Hematopoietic multipotent progenitor cell treated with erythropoietin and hydrocortisone succinate and interleukin-3 and kit ligand, for 17 days (in vitro differentiated cells): ENCODE measurements around the gene ANO1.

Experiments
- DNase-seq: peaks from one replicate; pipeline ENCODE4 v3.0.0-alpha.2; 2015; ENCODE audit warnings: low spot score

Gene ANO1

GRCh38 chr11:70115778-70116177 lies 37.7 kb downstream of the ANO1 start:
- DNase-seq = no peak

- no peak for DNase-seq
Measured at GRCh38 chr11:70116386-70117065, 38.4 kb downstream of the ANO1 start.

- no peak for DNase-seq
Measured at GRCh38 chr11:70117567-70118145, 39.5 kb downstream of the ANO1 start.

- DNase-seq = no peak
Measured at GRCh38 chr11:70118642-70119041, 40.5 kb downstream of the ANO1 start.

GRCh38 chr11:70119502-70119901 lies 41.4 kb downstream of the ANO1 start:
- no peak for DNase-seq

GRCh38 chr11:70120674-70121073 lies 42.6 kb downstream of the ANO1 start:
- no peak for DNase-seq

GRCh38 chr11:70122490-70123198 lies 44.5 kb downstream of the ANO1 start:
- no peak for DNase-seq

GRCh38 chr11:70123711-70124110 lies 45.6 kb downstream of the ANO1 start:
- DNase-seq = no peak

GRCh38 chr11:70124321-70125000 lies 46.3 kb downstream of the ANO1 start:
- DNase-seq = no peak

- DNase-seq = no peak
Measured at GRCh38 chr11:70126494-70126893, 48.4 kb downstream of the ANO1 start.

GRCh38 chr11:70127653-70128434 lies 49.7 kb downstream of the ANO1 start:
- DNase-seq = no peak

GRCh38 chr11:70128435-70128906 lies 50.4 kb downstream of the ANO1 start:
- no peak for DNase-seq

GRCh38 chr11:70129051-70129592 lies 51.0 kb downstream of the ANO1 start:
- no peak for DNase-seq

- no peak for DNase-seq
Measured at GRCh38 chr11:70130636-70131035, 52.5 kb downstream of the ANO1 start.

GRCh38 chr11:70131606-70132190 lies 53.6 kb downstream of the ANO1 start:
- no peak for DNase-seq

GRCh38 chr11:70132641-70133040 lies 54.5 kb downstream of the ANO1 start:
- no peak for DNase-seq

GRCh38 chr11:70133771-70134335 lies 55.7 kb downstream of the ANO1 start:
- no peak for DNase-seq

- no peak for DNase-seq
Measured at GRCh38 chr11:70134490-70134889, 56.4 kb downstream of the ANO1 start.

GRCh38 chr11:70135142-70135541 lies 57.0 kb downstream of the ANO1 start:
- DNase-seq = no peak

- no peak for DNase-seq
Measured at GRCh38 chr11:70135625-70136059, 57.5 kb downstream of the ANO1 start.

GRCh38 chr11:70137383-70137782 lies 59.3 kb downstream of the ANO1 start:
- DNase-seq = no peak
